ENCODE results near the gene APBB2. TPM values are rescaled to one million over a fixed set of nuclear protein-coding genes. Genes with fewer than 3 reads are reported as not detected.

APBB2 gene
- total and polyA plus RNA-seq, 10 of the 15 experiments (the other 5 are each of a cell fraction or from before 2014, with no cell fraction given): 2.7 to 24.6 (median 19.0) TPM

DNA sequence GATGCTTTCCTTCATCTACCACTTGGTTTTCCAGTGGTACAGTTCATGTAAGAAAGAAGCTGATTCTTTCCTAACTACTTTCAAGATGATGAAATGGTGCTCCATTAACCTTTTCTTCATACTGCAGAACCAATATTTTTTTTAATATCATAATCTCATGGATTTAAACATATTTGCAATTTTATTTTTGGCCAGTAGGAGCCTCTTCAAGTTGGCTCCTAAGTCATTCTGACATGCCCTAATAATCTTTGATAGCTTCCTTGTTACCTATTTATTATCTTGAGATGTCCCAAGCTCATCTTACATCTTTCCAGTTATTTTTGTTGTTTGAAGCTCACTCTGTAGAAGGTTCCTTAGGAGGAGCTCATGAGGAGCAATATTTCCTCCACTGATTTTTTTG, 170.2 kb downstream of the APBB2 start:
- RAD21 ChIA-PET (ENCODE audit: unreplicated experiment): interaction anchor here (1.3 kb wide), 1 partner anchor 149 kb away, joined by 3 read pairs; no protein-coding TSS in a partner anchor
- no peaks in the 10 kb centered on the region for H3K79me2 ChIP-seq (ENCODE audit: control insufficient read depth, insufficient read depth, low read length)
- POLR2A ChIA-PET: interaction anchor here (0.6 kb wide), 1 partner anchor 103 kb away, joined by 4 read pairs; no protein-coding TSS in a partner anchor
- in situ Hi-C loops (cut with MboI) (no loop called here), intact Hi-C loops (cut with micrococcal nuclease; ENCODE audit: unreplicated experiment) (no loop called here)
- no peak overlapping the region for H3K27ac ChIP-seq (ENCODE audit: control insufficient read depth, insufficient read depth)
- H3K9me3 ChIP-seq (replicated peaks; ENCODE audit: control insufficient read depth, insufficient read depth, low read length): peaks cover 1% of the 10 kb centered on the region; the same call in 1 of the 3 replicates
- H3K4me3 ChIP-seq: no peak overlapping the region
- CTCF ChIA-PET: interaction anchor here (0.6 to 1.5 kb wide), 5 partner anchors 10 to 68 kb away, joined by 3 to 4 read pairs (median 3); no protein-coding TSS in a partner anchor
- no peaks in the 10 kb centered on the region for H4K20me1 ChIP-seq (ENCODE audit: control insufficient read depth, insufficient read depth)
- TF ChIP-seq RUNX3 (IDR thresholded peaks at IDR 0.05; ENCODE audit: low read length): no peak
- no peak for TF ChIP-seq RBBP5 (conservative IDR thresholded peaks at IDR 0.05)
- no peak for TF ChIP-seq BRCA1 (IDR thresholded peaks at IDR 0.05; ENCODE audit: low read depth, low read length)
- SMC1A ChIA-PET (ENCODE audit: uncharacterized antibody, unreplicated experiment): interaction anchor here (0.7 to 1.6 kb wide), 7 partner anchors 9 to 167 kb away, joined by 3 to 5 read pairs (median 4); no protein-coding TSS in a partner anchor
- no peaks in the 10 kb centered on the region for H3K27me3 ChIP-seq (replicated peaks in 1 of 2; ENCODE audit: control insufficient read depth in 2 of 2, insufficient read depth in 2 of 2, low read length in 1 of 2)
- no peak overlapping the region for H2AFZ ChIP-seq (ENCODE audit: control insufficient read depth, low read depth, low read length)
- DNase-seq (ENCODE audit: low read depth, low spot score) (no peak), FAIRE-seq (no peak), ATAC-seq (no peak)
- no peak overlapping the region for H3K9ac ChIP-seq (ENCODE audit: control insufficient read depth, insufficient read depth, low read length)
- H3K36me3 ChIP-seq (ENCODE audit: control insufficient read depth in 2 of 2, insufficient read depth in 2 of 2, low read length in 1 of 2): no peaks in the 10 kb centered on the region; a peak in 1 of 4 replicates
- BruUV-seq (replicated peaks): no TSS peak
- no peak overlapping the region for H3K4me2 ChIP-seq (ENCODE audit: control insufficient read depth, insufficient read depth)
- H3K4me1 ChIP-seq (ENCODE audit: control insufficient read depth, insufficient read depth, low read length): no peaks in the 10 kb centered on the region

DNA sequence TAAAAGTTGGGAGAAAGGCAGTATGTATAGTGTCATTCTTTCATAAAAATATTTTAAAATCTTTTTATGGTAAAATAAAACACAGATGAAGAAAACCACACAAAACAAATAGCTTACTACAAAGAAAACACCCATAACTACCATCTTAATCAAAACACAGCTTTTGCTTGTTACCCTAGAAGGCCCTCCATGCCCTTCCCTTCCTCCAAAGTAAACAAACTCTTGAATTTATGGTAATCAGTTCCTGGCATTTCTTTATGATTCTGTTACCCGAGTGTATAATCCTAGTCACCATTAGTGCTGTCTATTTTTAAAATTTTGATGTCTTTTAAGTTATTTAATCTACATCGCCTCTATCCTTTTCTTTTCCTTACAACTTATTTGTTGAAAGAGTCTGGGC, 170.9 kb downstream of the APBB2 start:
- H2AFZ ChIP-seq (ENCODE audit: control insufficient read depth, low read depth, low read length): no peak overlapping the region
- BruUV-seq (replicated peaks): no TSS peak
- RAD21 ChIA-PET (ENCODE audit: unreplicated experiment): interaction anchor here (1.3 kb wide), 1 partner anchor 150 kb away, joined by 3 read pairs; no protein-coding TSS in a partner anchor
- FAIRE-seq (no peak), DNase-seq (ENCODE audit: low read depth, low spot score) (no peak), ATAC-seq (no peak)
- no peaks in the 10 kb centered on the region for H3K4me1 ChIP-seq (ENCODE audit: control insufficient read depth, insufficient read depth, low read length)
- intact Hi-C loops (cut with micrococcal nuclease; ENCODE audit: unreplicated experiment): no loop called here
- H3K27ac ChIP-seq (ENCODE audit: control insufficient read depth, insufficient read depth): no peak overlapping the region
- no peaks in the 10 kb centered on the region for H3K27me3 ChIP-seq (replicated peaks in 1 of 2; ENCODE audit: control insufficient read depth in 2 of 2, insufficient read depth in 2 of 2, low read length in 1 of 2)
- SMC1A ChIA-PET (ENCODE audit: uncharacterized antibody, unreplicated experiment): interaction anchor here (0.7 to 1.6 kb wide), 5 partner anchors 9 to 67 kb away, joined by 3 to 5 read pairs (median 4); no protein-coding TSS in a partner anchor
- POLR2A ChIA-PET: no interaction called here
- H3K9ac ChIP-seq (ENCODE audit: control insufficient read depth, insufficient read depth, low read length): no peak overlapping the region
- H3K4me2 ChIP-seq (ENCODE audit: control insufficient read depth, insufficient read depth): no peak overlapping the region
- 68% methylated on average over 2 of the region's 2 CpGs for WGBS (ENCODE audit: insufficient coverage, insufficient replicate concordance, low lambda C conversion rate, missing lambda C conversion rate)
- H4K20me1 ChIP-seq (ENCODE audit: control insufficient read depth, insufficient read depth): no peaks in the 10 kb centered on the region
- no peaks in the 10 kb centered on the region for H3K79me2 ChIP-seq (ENCODE audit: control insufficient read depth, insufficient read depth, low read length)
- CTCF ChIA-PET: interaction anchor here (0.7 to 1.5 kb wide), 4 partner anchors 10 to 1539 kb away, joined by 3 to 4 read pairs (median 3); no protein-coding TSS in a partner anchor
- no peak overlapping the region for H3K4me3 ChIP-seq
- no peaks in the 10 kb centered on the region; a peak in 1 of 4 replicates for H3K36me3 ChIP-seq (ENCODE audit: control insufficient read depth in 2 of 2, insufficient read depth in 2 of 2, low read length in 1 of 2)
- in situ Hi-C loops (cut with MboI): no loop called here
- H3K9me3 ChIP-seq (replicated peaks; ENCODE audit: control insufficient read depth, insufficient read depth, low read length): peaks cover 1% of the 10 kb centered on the region; the same call in 1 of the 3 replicates
- no peak for TF ChIP-seq ZNF622 (IDR thresholded peaks at IDR 0.05)
- TF ChIP-seq, protein P1, sequence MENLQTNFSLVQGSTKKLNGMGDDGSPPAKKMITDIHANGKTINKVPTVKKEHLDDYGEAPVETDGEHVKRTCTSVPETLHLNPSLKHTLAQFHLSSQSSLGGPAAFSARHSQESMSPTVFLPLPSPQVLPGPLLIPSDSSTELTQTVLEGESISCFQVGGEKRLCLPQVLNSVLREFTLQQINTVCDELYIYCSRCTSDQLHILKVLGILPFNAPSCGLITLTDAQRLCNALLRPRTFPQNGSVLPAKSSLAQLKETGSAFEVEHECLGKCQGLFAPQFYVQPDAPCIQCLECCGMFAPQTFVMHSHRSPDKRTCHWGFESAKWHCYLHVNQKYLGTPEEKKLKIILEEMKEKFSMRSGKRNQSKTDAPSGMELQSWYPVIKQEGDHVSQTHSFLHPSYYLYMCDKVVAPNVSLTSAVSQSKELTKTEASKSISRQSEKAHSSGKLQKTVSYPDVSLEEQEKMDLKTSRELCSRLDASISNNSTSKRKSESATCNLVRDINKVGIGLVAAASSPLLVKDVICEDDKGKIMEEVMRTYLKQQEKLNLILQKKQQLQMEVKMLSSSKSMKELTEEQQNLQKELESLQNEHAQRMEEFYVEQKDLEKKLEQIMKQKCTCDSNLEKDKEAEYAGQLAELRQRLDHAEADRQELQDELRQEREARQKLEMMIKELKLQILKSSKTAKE (IDR thresholded peaks at IDR 0.05; ENCODE audit: low read depth, poor library complexity, severe bottlenecking): no peak
- no peak for TF ChIP-seq FOXM1 (IDR thresholded peaks at IDR 0.05; ENCODE audit: low read depth, low read length)
- no peak for TF ChIP-seq ZZZ3 (IDR thresholded peaks at IDR 0.05; ENCODE audit: control insufficient read depth, insufficient read length, low read depth)
- TF ChIP-seq POU2F2 (IDR thresholded peaks at IDR 0.05; ENCODE audit: borderline replicate concordance, low read depth, low read length): no peak
- TF ChIP-seq MTA3 (IDR thresholded peaks at IDR 0.05; ENCODE audit: borderline replicate concordance, low read length): no peak
- TF ChIP-seq, protein P2, sequence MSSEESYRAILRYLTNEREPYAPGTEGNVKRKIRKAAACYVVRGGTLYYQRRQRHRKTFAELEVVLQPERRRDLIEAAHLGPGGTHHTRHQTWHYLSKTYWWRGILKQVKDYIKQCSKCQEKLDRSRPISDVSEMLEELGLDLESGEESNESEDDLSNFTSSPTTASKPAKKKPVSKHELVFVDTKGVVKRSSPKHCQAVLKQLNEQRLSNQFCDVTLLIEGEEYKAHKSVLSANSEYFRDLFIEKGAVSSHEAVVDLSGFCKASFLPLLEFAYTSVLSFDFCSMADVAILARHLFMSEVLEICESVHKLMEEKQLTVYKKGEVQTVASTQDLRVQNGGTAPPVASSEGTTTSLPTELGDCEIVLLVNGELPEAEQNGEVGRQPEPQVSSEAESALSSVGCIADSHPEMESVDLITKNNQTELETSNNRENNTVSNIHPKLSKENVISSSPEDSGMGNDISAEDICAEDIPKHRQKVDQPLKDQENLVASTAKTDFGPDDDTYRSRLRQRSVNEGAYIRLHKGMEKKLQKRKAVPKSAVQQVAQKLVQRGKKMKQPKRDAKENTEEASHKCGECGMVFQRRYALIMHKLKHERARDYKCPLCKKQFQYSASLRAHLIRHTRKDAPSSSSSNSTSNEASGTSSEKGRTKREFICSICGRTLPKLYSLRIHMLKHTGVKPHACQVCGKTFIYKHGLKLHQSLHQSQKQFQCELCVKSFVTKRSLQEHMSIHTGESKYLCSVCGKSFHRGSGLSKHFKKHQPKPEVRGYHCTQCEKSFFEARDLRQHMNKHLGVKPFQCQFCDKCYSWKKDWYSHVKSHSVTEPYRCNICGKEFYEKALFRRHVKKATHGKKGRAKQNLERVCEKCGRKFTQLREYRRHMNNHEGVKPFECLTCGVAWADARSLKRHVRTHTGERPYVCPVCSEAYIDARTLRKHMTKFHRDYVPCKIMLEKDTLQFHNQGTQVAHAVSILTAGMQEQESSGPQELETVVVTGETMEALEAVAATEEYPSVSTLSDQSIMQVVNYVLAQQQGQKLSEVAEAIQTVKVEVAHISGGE (CRISPR knock-in tag; IDR thresholded peaks at IDR 0.05): no peak
- TF ChIP-seq, protein P3, sequence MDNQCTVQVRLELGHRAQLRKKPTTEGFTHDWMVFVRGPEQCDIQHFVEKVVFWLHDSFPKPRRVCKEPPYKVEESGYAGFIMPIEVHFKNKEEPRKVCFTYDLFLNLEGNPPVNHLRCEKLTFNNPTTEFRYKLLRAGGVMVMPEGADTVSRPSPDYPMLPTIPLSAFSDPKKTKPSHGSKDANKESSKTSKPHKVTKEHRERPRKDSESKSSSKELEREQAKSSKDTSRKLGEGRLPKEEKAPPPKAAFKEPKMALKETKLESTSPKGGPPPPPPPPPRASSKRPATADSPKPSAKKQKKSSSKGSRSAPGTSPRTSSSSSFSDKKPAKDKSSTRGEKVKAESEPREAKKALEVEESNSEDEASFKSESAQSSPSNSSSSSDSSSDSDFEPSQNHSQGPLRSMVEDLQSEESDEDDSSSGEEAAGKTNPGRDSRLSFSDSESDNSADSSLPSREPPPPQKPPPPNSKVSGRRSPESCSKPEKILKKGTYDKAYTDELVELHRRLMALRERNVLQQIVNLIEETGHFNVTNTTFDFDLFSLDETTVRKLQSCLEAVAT (IDR thresholded peaks at IDR 0.05): no peak
